Erythroblast (primary cell): ENCODE measurements around the gene NEMP1.

Source experiments
- GATA1 ChIP-seq: IDR thresholded peaks from 2 replicates; pipeline ENCODE4 v1.6.1; 2011; ENCODE audit warnings: low read depth, mild to moderate bottlenecking, control low read depth, low read length, moderate library complexity
- POLR2A ChIP-seq: IDR thresholded peaks from 2 replicates; pipeline ENCODE4 v1.6.1; 2011; ENCODE audit warnings: mild to moderate bottlenecking, low read length

DNA sequence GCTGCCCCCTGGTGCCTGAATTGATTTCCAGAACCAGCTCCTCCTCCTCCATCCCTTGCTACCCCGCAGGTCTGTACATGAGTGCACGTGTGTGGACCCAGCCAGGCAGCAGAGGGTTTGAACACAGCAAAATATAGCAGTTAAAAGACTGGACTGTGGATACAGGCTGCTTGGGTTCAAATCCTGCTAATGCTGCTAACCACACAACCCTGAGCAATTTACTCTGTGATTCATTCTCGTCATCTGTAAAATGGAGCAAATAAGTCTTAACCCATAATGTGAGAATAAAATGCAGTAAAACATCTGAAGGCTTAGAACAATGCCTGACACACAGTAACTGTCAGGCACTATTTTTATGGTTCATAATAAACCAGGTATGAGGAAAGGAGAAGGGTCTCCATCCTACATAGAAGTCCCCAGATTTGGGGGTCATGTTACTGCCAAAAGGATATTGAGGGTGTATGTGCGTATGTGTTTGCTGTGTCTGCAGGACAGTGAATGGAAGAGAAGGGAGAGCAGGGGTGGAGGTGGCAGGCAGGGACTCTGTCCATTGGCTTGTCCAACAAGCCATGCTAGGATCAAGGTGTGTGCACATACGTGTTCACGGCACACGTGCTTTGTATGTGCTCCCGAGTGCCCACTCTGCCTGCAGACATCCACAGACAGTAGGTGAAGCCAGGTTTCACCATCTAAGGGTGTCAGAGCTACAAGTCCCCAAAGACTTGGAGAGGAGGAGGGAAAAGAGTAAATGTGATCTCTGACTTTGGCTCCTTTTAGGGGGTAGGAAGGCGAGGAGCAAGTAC, 34.1 kb upstream of the NEMP1 start:
- TF ChIP-seq POLR2A (no peak), GATA1 (no peak)
